ENCODE measurements around the gene LAMP1.

Gene LAMP1

DNA sequence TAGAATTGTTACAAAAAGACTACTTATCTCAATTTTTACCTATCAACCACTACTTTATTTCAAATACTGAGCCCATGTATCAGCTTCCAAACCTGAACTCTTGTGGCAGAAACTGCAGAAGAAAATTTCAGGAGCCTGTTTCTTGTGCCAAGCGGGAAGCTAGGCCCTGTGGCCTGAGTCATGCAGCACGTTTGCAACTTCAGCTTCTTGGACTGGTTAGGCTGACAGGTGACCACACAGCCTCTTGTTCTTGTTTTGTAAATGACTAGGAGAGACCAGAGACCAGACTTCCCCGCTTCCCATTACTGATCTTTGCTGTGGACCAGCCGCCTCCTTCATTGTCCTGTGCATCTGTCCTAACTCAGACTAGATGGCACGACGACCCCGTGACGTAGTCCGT, 3.4 kb upstream of the LAMP1 start:
- TF ChIP-seq, protein P1, sequence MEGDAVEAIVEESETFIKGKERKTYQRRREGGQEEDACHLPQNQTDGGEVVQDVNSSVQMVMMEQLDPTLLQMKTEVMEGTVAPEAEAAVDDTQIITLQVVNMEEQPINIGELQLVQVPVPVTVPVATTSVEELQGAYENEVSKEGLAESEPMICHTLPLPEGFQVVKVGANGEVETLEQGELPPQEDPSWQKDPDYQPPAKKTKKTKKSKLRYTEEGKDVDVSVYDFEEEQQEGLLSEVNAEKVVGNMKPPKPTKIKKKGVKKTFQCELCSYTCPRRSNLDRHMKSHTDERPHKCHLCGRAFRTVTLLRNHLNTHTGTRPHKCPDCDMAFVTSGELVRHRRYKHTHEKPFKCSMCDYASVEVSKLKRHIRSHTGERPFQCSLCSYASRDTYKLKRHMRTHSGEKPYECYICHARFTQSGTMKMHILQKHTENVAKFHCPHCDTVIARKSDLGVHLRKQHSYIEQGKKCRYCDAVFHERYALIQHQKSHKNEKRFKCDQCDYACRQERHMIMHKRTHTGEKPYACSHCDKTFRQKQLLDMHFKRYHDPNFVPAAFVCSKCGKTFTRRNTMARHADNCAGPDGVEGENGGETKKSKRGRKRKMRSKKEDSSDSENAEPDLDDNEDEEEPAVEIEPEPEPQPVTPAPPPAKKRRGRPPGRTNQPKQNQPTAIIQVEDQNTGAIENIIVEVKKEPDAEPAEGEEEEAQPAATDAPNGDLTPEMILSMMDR (IDR thresholded peaks at IDR 0.05), result no peak
- Histone ChIP-seq H3K36me3 (ENCODE audit: control insufficient read depth, insufficient read depth, low read length) (no peaks in the 10 kb centered on the region), H2AFZ (no peak overlapping the region), H3K4me1 (peaks cover 2% of the 10 kb centered on the region), H3K79me2 (peaks cover 8% of the 10 kb centered on the region), H3K9me3 (ENCODE audit: control insufficient read depth, low read length) (no peaks in the 10 kb centered on the region), H3K4me3 (ENCODE audit: low read depth, low read length) (no peak overlapping the region), H3K27ac (no peak overlapping the region), H3K27me3 (ENCODE audit: control insufficient read depth, insufficient read depth, low read length) (no peaks in the 10 kb centered on the region), H3K9ac (no peak overlapping the region), H3K4me2 (ENCODE audit: low read length) (no peak overlapping the region)

DNA sequence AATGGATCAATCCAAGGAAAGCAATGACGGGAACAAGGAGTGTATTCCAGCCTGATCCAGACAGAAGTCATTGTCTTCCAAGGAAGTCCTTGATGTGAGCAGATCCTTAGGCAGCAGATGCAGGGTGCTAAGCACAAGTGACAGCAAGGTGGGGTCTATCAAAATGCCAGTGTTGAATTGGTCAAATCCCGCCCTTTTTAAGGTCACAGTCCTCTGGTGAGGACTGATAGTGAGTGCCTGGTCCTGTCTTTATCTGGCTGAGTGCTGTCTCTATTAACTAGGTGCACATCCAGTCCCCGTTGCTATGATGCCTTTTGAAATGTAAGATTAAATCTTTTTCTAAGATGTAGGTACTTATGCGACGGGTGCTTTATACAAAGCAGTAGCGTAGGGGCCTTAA, 1.3 kb upstream of the LAMP1 start:
- TF ChIP-seq, protein P1 (IDR thresholded peaks at IDR 0.05), result no peak
- Histone ChIP-seq H3K9ac (no peak overlapping the region), H3K79me2 (peaks cover 10% of the 10 kb centered on the region), H3K9me3 (ENCODE audit: control insufficient read depth, low read length) (no peaks in the 10 kb centered on the region), H3K4me1 (peaks cover 2% of the 10 kb centered on the region), H3K4me2 (ENCODE audit: low read length) (peak overlapping the region; percentile 92), H3K27ac (no peak overlapping the region), H2AFZ (no peak overlapping the region), H3K36me3 (ENCODE audit: control insufficient read depth, insufficient read depth, low read length) (no peaks in the 10 kb centered on the region), H3K27me3 (ENCODE audit: control insufficient read depth, insufficient read depth, low read length) (no peaks in the 10 kb centered on the region), H3K4me3 (ENCODE audit: low read depth, low read length) (no peak overlapping the region)

DNA sequence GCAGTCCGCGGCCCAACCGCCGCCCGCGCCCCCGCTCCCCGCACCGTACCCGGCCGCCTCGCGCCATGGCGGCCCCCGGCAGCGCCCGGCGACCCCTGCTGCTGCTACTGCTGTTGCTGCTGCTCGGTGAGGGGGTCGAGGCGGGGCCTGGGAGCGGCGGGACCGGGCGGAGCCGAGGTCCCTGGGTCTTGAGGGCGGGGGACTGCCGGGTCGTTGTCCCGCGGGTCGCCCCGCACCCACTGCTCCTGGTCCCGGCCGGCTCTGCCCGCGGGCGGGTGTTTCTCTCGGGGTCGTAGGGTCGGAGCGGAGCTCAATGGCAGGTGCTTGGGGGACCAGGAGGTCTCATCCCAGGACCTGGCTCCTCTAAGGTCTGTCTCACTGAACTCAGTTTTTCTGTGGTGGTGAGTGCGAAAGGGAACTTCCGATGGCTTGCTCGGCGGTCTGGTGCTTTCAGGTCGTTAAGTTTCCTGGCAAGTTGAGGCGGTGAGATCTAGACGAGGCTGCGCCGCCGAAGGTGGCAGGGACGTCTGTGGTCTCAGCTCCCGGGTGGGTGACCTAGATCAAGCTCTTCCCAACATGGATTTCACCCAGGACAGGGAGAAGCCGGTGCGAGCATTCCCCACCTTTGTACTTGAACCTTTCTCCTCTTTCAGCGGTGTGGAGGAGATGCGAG, 467 bp downstream of the LAMP1 start:
- peak overlapping the region; percentile 73 for H3K4me2 ChIP-seq (ENCODE audit: low read length)
- peak overlapping the region; percentile 32 for H3K27ac ChIP-seq
- peak overlapping the region; percentile 89 for H3K4me3 ChIP-seq (ENCODE audit: low read depth, low read length)
- peak overlapping the region; percentile 60 for H2AFZ ChIP-seq
- peaks cover 2% of the 10 kb centered on the region for H3K4me1 ChIP-seq
- H3K27me3 ChIP-seq (ENCODE audit: control insufficient read depth, insufficient read depth, low read length), result no peaks in the 10 kb centered on the region
- no peaks in the 10 kb centered on the region for H3K36me3 ChIP-seq (ENCODE audit: control insufficient read depth, insufficient read depth, low read length)
- H3K9ac ChIP-seq, result peak overlapping the region; percentile 72
- H3K79me2 ChIP-seq, result peaks cover 12% of the 10 kb centered on the region
- TF ChIP-seq, protein P1 (IDR thresholded peaks at IDR 0.05), result no peak
- no peaks in the 10 kb centered on the region for H3K9me3 ChIP-seq (ENCODE audit: control insufficient read depth, low read length)

DNA sequence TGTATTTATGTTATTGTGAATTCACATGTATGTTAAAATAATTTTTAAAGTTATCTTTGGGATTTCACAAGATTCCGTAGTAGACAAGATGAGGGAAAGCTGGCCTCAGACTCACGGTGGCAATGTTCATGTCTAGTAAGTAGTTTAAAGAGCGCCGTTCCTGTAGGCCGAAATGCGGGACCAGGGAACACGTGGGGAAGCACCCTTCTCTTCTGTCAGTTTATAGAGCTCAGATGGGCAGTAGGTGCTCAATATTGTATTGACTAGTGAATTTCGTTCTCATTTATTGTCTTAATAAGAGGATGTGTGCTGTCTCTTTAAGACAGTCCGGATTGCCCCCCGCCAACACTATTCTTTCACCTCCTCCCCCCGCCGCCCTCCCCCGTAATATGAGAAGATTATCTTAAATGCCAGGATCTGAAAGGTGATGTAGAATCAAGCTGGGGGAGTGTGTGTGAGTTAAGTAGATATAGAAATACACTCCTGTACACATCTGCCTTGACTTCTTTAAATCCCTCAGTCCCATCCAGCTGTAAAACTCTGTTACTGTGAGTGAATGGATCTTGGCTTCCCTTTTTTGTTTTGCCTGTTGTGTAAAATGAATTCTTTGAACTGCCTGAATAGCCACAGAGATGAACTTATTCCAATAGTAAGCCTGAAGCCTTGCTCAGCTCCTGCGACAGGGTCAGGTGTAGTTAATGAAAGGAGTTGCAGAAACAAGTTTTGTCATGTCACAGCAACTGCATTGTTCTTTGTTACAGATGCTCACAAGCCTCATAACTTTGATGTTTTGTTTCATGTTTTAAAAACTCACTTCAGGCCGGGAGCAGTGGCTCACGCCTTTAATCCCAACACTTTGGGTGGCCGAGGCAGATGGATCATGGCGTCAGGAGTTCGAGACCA, 1.3 kb downstream of the LAMP1 start:
- Histone ChIP-seq H3K4me3 (ENCODE audit: low read depth, low read length) (peak overlapping the region; percentile 89), H3K4me2 (ENCODE audit: low read length) (peak overlapping the region; percentile 73), H3K9me3 (ENCODE audit: control insufficient read depth, low read length) (no peaks in the 10 kb centered on the region), H3K4me1 (peaks cover 2% of the 10 kb centered on the region), H3K36me3 (ENCODE audit: control insufficient read depth, insufficient read depth, low read length) (no peaks in the 10 kb centered on the region), H3K27me3 (ENCODE audit: control insufficient read depth, insufficient read depth, low read length) (no peaks in the 10 kb centered on the region), H2AFZ (no peak overlapping the region), H3K9ac (no peak overlapping the region), H3K27ac (no peak overlapping the region), H3K79me2 (peaks cover 15% of the 10 kb centered on the region)
- TF ChIP-seq, protein P1 (IDR thresholded peaks at IDR 0.05), result no peak
